Gastroesophageal sphincter (tissue), 4 donors: ENCODE measurements around the gene ANKRD33. TPM values are rescaled to one million over a fixed set of nuclear protein-coding genes. Genes with fewer than 3 reads are reported as not detected.

ENCODE experiments used
- ATAC-seq: fragments of 150-250 bp; one replicate; pipeline ENCODE4 v1.9.1; 2016; ENCODE audit warnings: mild to moderate bottlenecking, moderate library complexity
- H3K27ac ChIP-seq, 4 donors: fragments of 200-600 bp; sonication (generic) in 3 of 4; 1 replicate in 3 of 4; 2 replicates in 1 of 4; pipeline ENCODE4 v1.5.1; 2016 to 2019
- H3K27me3 ChIP-seq: fragments of 200-600 bp; sonication (generic); one replicate; pipeline ENCODE4 v1.5.1; 2019
- H3K36me3 ChIP-seq, 2 donors: fragments of 200-600 bp; sonication (generic); one replicate each; pipeline ENCODE4 v1.5.1; 2019; ENCODE audit warnings: control low read depth in 1 of 2
- H3K4me1 ChIP-seq, 3 donors: fragments of 200-600 bp; sonication (generic); 1 replicate in 2 of 3; 2 replicates in 1 of 3; pipeline ENCODE4 v1.5.1; 2016 to 2019; ENCODE audit warnings: control low read depth in 2 of 3
- H3K4me3 ChIP-seq, 2 donors: fragments of 200-600 bp; sonication (generic); one replicate each; pipeline ENCODE4 v1.5.1; 2019; ENCODE audit warnings: mild to moderate bottlenecking in 1 of 2, moderate library complexity in 1 of 2
- H3K9me3 ChIP-seq, 3 donors: fragments of 200-600 bp; sonication (generic); one replicate each; pipeline ENCODE4 v1.5.1; 2017 to 2019; ENCODE audit warnings: control low read depth in 2 of 3
- CTCF ChIP-seq, 4 experiments: fragments of 200-600 bp in 2 of 4; fragments of 450-650 bp in 2 of 4; sonication (generic) in 1 of 4; IDR thresholded peaks; one replicate each; pipeline ENCODE4 v1.5.1; 2017 to 2019; ENCODE audit warnings: antibody characterized with exemption in 4 of 4, mild to moderate bottlenecking in 2 of 4, moderate library complexity in 2 of 4
- EP300 ChIP-seq: sonication (generic); formaldehyde crosslinking; IDR thresholded peaks from one replicate; pipeline ENCODE4 v1.6.1; 2017; ENCODE audit warnings: antibody characterized with exemption, mild to moderate bottlenecking
- POLR2A ChIP-seq, 2 donors: fragments of 450-650 bp; IDR thresholded peaks; one replicate each; pipeline ENCODE4 v1.6.1; 2017; ENCODE audit warnings: antibody characterized with exemption in 2 of 2, mild to moderate bottlenecking in 2 of 2, moderate library complexity in 1 of 2
- POLR2AphosphoS5 ChIP-seq: sonication (generic); formaldehyde crosslinking; IDR thresholded peaks from one replicate; pipeline ENCODE4 v1.6.1; 2017; ENCODE audit warnings: antibody characterized with exemption
- WGBS, 2 donors: methylation state at CpG; one replicate each; pipeline ENCODE4 v1.1.5; 2018; ENCODE audit warnings: low coverage in 1 of 2; 5-methylcytosine and 5-hydroxymethylcytosine counted together
- total RNA-seq, 4 donors: library from RNA; depleted of rRNA; stranded (reverse); fragments of >200 nt; gene quantifications; one replicate each; pipeline ENCODE4 v1.1.0, GENCODE V29; 2016

The ANKRD33 gene
- total RNA-seq, 4 donors from 2014 or later = not detected

GRCh38 chr12:51873251-51873994, 14.5 kb upstream of the ANKRD33 start:
- Histone ChIP-seq H3K4me1 (peaks cover 0 to 17% (median 9%) of the 10 kb centered on the region in 3 donors), H3K36me3 (no peaks in the 10 kb centered on the region), H3K27ac (no peak overlapping the region), H3K4me3 (no peak overlapping the region), H3K27me3 (peaks cover 52% of the 10 kb centered on the region), H3K9me3 (no peaks in the 10 kb centered on the region)
- TF ChIP-seq POLR2A (IDR thresholded peaks at IDR 0.05) (no peak), CTCF (IDR thresholded peaks at IDR 0.05) (no peak), EP300 (no peak), POLR2AphosphoS5 (no peak)
- no peak for ATAC-seq
- WGBS, 2 donors = 60 to 92% methylated on average over 1 to 2 of the region's 8 CpGs

- Histone ChIP-seq H3K27me3 (peaks cover 46% of the 10 kb centered on the region), H3K36me3 (no peaks in the 10 kb centered on the region), H3K9me3 (no peaks in the 10 kb centered on the region), H3K27ac (no peak overlapping the region), H3K4me1 (peaks cover 0 to 11% (median 6%) of the 10 kb centered on the region in 3 donors), H3K4me3 (no peak overlapping the region)
- TF ChIP-seq EP300 = no peak
- no peak for TF ChIP-seq POLR2A (IDR thresholded peaks at IDR 0.05)
- TF ChIP-seq POLR2AphosphoS5 = no peak
- TF ChIP-seq CTCF (IDR thresholded peaks at IDR 0.05) = no peak
- no peak for ATAC-seq
- WGBS, 2 donors = 47 to 80% methylated on average over 2 to 5 of the region's 8 CpGs
Measured at GRCh38 chr12:51874000-51874399, 13.9 kb upstream of the ANKRD33 start.

- H3K9me3 ChIP-seq = no peaks in the 10 kb centered on the region
- no peak for TF ChIP-seq EP300
- no peak for TF ChIP-seq POLR2AphosphoS5
- TF ChIP-seq CTCF (IDR thresholded peaks at IDR 0.05) = no peak
- TF ChIP-seq POLR2A (IDR thresholded peaks at IDR 0.05) = no peak
- peaks cover 0 to 7% (median 1%) of the 10 kb centered on the region in 3 donors for H3K4me1 ChIP-seq
- no peak overlapping the region for H3K27ac ChIP-seq
- no peak for ATAC-seq
- H3K4me3 ChIP-seq = no peak overlapping the region
- no peaks in the 10 kb centered on the region for H3K36me3 ChIP-seq
- H3K27me3 ChIP-seq = peaks cover 41% of the 10 kb centered on the region
- WGBS, 2 donors = 83 to 85% methylated on average over 4 of the region's 4 CpGs
Measured at GRCh38 chr12:51874486-51874885, 13.4 kb upstream of the ANKRD33 start.

- no peak for ATAC-seq
- 79 to 94% methylated on average over 2 to 3 of the region's 3 CpGs for WGBS, 2 donors
Measured at GRCh38 chr12:51879102-51879501, 8.8 kb upstream of the ANKRD33 start.

More at GRCh38 chr12:51879102-51879501, 8.8 kb upstream of the ANKRD33 start:
- H3K36me3 ChIP-seq = no peaks in the 10 kb centered on the region
- H3K27me3 ChIP-seq = peaks cover 13% of the 10 kb centered on the region
- H3K9me3 ChIP-seq = no peaks in the 10 kb centered on the region
- TF ChIP-seq POLR2A (IDR thresholded peaks at IDR 0.05) (no peak), POLR2AphosphoS5 (no peak), CTCF (IDR thresholded peaks at IDR 0.05) (no peak), EP300 (no peak)
- no peak overlapping the region for H3K27ac ChIP-seq
- no peak overlapping the region for H3K4me3 ChIP-seq
- H3K4me1 ChIP-seq = no peaks in the 10 kb centered on the region
